Ascending aorta (tissue), 2 donors: ENCODE results near the gene HAUS8. TPM values are rescaled to one million over a fixed set of nuclear protein-coding genes. Genes with fewer than 3 reads are reported as not detected.

ENCODE experiments used
- DNase-seq, 2 donors: peaks; one replicate each; pipeline ENCODE4 v3.0.0-alpha.2; 2019; ENCODE audit warnings: low spot score in 2 of 2
- H3K27ac ChIP-seq, 2 donors: fragments of 200-600 bp; sonication (generic); one replicate each; pipeline ENCODE4 v1.5.1; 2016 to 2017; ENCODE audit warnings: mild to moderate bottlenecking in 1 of 2
- H3K27me3 ChIP-seq: fragments of 200-600 bp; sonication (generic); one replicate; pipeline ENCODE4 v1.5.1; 2017
- H3K36me3 ChIP-seq, 2 donors: fragments of 200-600 bp; sonication (generic); one replicate each; pipeline ENCODE4 v1.5.1; 2016
- H3K4me1 ChIP-seq, 2 donors: fragments of 200-600 bp; sonication (generic); one replicate each; pipeline ENCODE4 v1.5.1; 2016 to 2017; ENCODE audit warnings: mild to moderate bottlenecking in 1 of 2
- H3K4me3 ChIP-seq, 2 donors: fragments of 200-600 bp; sonication (generic); one replicate each; pipeline ENCODE4 v1.5.1; 2016 to 2017; ENCODE audit warnings: mild to moderate bottlenecking in 1 of 2
- H3K9me3 ChIP-seq, 2 donors: fragments of 200-600 bp; sonication (generic); one replicate each; pipeline ENCODE4 v1.5.1; 2016
- intact Hi-C: fragments of 100-400 bp; cut with DNase I; formaldehyde crosslinking; loops from one replicate; pipeline ENCODE4 v1.15.1; 2023
- total RNA-seq: library from RNA; depleted of rRNA; stranded (reverse); fragments of >200 nt; gene quantifications from one replicate; pipeline ENCODE4 v1.1.0, GENCODE V29; 2016
- TF ChIP-seq, protein P1 (sequence below), 3 experiments: fragments of 200-600 bp in 2 of 3; fragments of 450-650 bp in 1 of 3; sonication (generic) in 2 of 3; IDR thresholded peaks; one replicate each; pipeline ENCODE4 v1.5.1; 2016 to 2019; ENCODE audit warnings: antibody characterized with exemption in 3 of 3, mild to moderate bottlenecking in 1 of 3, moderate library complexity in 1 of 3

Gene HAUS8
- total RNA-seq, 1 donor from 2014 or later = 4.3 TPM

DNA sequence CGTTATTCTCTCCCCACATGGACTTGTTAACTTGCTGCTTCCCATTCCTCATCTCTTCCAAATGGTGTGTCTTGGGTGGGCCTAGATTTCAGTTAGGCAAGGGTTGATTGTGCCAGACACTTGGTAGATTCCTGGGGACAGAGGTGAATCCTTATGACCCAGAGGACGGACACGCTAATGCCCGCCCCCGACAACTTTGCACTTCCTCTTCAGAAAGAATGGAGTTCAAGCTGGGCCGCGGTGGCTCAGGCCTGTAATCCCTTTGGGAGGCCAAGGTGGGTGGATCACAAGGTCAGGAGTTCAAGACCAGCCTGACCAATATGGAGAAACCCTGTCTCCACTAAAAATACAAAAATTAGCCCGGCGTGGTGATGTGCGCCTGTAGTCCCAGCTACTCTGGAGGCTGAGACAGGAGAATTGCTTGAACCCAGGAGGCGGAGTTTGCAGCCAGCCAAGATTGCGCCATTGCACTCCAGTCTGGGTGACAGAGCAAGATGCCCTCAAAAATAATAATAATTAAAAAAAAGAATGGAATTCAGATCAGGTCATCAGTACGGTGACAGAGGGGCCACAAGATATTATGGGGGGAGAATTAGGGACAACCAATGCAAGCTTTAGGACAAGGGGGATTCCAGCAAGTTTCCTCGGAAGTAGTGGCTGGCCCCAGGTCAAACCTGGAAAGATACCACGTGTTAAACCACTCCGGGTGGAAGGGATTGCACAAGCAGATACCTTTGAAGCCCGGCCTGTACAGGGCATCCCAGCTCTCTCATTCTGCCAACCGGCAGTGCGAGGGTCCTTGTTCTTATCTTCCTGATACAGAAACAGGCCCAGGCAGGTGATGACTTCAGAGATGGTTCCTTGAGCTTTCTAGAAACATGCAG lies 3.0 kb upstream of the HAUS8 start:
- H3K27me3 ChIP-seq = no peaks in the 10 kb centered on the region
- H3K9me3 ChIP-seq = no peaks in the 10 kb centered on the region
- H3K4me3 ChIP-seq = peak overlapping the region in 1 of 2 donors; percentile 97
- intact Hi-C loops = loop anchor here (5.0 kb wide), 2 partner anchors 149 to 394 kb away; partner anchors contain the start of genes OCEL1 and SLC27A1
- no peaks in the 10 kb centered on the region for H3K36me3 ChIP-seq
- TF ChIP-seq, protein P1, sequence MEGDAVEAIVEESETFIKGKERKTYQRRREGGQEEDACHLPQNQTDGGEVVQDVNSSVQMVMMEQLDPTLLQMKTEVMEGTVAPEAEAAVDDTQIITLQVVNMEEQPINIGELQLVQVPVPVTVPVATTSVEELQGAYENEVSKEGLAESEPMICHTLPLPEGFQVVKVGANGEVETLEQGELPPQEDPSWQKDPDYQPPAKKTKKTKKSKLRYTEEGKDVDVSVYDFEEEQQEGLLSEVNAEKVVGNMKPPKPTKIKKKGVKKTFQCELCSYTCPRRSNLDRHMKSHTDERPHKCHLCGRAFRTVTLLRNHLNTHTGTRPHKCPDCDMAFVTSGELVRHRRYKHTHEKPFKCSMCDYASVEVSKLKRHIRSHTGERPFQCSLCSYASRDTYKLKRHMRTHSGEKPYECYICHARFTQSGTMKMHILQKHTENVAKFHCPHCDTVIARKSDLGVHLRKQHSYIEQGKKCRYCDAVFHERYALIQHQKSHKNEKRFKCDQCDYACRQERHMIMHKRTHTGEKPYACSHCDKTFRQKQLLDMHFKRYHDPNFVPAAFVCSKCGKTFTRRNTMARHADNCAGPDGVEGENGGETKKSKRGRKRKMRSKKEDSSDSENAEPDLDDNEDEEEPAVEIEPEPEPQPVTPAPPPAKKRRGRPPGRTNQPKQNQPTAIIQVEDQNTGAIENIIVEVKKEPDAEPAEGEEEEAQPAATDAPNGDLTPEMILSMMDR (IDR thresholded peaks at IDR 0.05) = no peak
- H3K27ac ChIP-seq = peak overlapping the region; percentile 94 to 98
- no peak for DNase-seq
- peaks cover 7 to 57% of the 10 kb centered on the region in 2 donors for H3K4me1 ChIP-seq

DNA sequence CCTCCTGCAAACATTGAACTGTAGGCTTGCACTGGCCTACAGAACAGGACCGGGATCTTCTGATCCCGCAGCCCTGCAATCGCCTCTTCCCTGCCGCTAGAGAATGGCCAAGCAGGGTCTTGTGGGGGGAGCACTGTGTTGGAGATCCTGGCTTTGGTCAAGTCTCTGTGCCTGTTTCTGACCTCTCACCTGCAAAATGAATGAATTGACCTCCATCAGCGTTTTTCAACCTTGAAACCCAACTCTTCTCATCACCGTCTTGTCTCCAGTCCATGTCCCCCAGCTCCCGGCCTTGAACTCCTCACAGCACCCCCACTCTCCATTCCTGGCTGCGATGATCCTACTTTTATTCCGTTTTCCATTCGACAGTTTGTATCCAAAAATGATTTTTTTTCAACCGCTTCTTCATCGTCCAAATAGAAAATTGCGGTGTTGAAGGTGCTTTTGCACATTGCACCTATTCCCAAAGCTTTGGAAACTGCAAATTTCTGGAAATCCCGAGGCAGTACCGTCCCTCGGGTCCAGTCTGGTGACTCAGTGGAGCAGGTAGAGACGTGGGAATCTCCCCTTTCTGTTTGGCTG lies 2.3 kb upstream of the HAUS8 start:
- no peaks in the 10 kb centered on the region for H3K9me3 ChIP-seq
- no peaks in the 10 kb centered on the region for H3K27me3 ChIP-seq
- H3K4me3 ChIP-seq = peak overlapping the region; percentile 91 to 97
- no peak for DNase-seq
- intact Hi-C loops = loop anchor here (5.0 kb wide), 2 partner anchors 150 to 395 kb away; partner anchors contain the start of genes OCEL1 and SLC27A1
- TF ChIP-seq, protein P1 (IDR thresholded peaks at IDR 0.05) = no peak
- H3K27ac ChIP-seq = peak overlapping the region; percentile 94 to 98
- H3K36me3 ChIP-seq = no peaks in the 10 kb centered on the region
- H3K4me1 ChIP-seq = peaks cover 7 to 52% of the 10 kb centered on the region in 2 donors

DNA sequence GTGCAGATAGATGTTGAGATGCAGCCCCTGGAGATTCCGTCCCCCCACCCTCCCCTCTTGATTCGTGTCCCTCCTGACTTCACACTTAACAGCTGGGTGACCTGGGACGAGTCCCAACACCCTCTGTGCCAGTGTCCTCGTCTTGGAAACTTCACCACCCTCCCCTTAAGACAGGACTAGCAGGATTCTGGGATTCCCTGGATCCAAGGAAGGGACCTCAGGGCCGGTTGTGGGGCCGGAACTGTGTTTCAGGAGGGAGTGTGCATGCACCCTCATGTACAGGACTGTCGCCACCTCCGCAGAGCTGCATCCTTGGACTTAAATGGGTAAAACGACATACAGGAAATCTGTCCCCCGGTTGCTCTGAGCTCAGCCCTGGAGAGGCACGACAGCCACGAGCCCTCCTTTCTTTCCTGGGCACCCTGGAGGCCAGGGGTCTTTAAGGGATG lies 1.3 kb upstream of the HAUS8 start:
- Histone ChIP-seq H3K4me1 (peaks cover 7 to 42% of the 10 kb centered on the region in 2 donors), H3K4me3 (peak overlapping the region; percentile 91 to 97), H3K27me3 (no peaks in the 10 kb centered on the region), H3K27ac (peak overlapping the region; percentile 94 to 98), H3K36me3 (peaks cover 0 to 4% of the 10 kb centered on the region in 2 donors), H3K9me3 (no peaks in the 10 kb centered on the region)
- no peak for DNase-seq
- intact Hi-C loops = loop anchor here (5.0 kb wide), 2 partner anchors 151 to 396 kb away; partner anchors contain the start of genes OCEL1 and SLC27A1
- TF ChIP-seq, protein P1 (IDR thresholded peaks at IDR 0.05) = no peak

DNA sequence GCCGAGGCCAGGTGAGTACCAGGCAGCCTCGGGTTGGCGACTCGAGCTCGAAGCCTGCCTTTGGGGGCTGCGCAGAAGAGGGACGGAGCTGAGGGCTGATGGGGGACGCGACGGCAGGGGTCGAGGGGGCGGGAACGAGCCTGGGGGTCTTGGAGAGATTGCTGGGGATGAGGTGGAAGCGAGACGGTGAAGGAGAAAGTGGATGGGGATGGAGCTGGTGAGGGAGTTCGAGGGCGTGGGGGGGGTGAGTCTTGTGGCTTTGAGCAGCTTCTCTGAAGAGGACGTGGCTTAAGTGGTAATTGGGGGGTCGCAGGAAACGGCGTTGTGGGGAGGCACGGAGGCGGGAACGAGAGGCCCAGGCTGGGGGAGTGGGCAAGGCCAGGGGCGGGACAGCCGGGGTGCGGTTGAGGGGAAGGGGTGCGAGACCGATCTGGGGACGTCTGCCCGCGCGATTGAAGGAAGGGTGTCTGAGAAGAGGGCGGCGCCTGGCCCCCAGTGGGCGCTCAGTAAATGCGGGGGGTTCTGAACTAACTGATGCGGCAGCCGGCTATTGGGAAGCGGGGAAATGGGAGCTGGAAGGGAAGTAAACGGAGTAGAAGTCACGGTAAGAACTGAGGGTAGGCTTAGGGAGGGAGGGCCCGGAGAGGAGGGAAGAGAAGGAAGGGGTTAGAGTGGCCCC lies 751 bp upstream of the HAUS8 start:
- H3K27me3 ChIP-seq = no peaks in the 10 kb centered on the region

More for the DNA sequence above, 751 bp upstream of the HAUS8 start:
- intact Hi-C loops = loop anchor here (2.0 to 5.0 kb wide), 3 partner anchors 151 to 396 kb away; partner anchors contain the start of genes NR2F6, OCEL1 and SLC27A1
- Histone ChIP-seq H3K27ac (peak overlapping the region; percentile 94 to 98), H3K4me3 (peak overlapping the region; percentile 91 to 97), H3K4me1 (peaks cover 7 to 36% of the 10 kb centered on the region in 2 donors), H3K9me3 (no peaks in the 10 kb centered on the region), H3K36me3 (peaks cover 0 to 9% of the 10 kb centered on the region in 2 donors)
- DNase-seq = peak in 1 of 2 donors; percentile 77
- TF ChIP-seq, protein P1 (IDR thresholded peaks at IDR 0.05) = no peak
